Ovary (tissue), 9 donors: Measurements from ENCODE around the gene ZRANB2. TPM values are rescaled to one million over a fixed set of nuclear protein-coding genes. Genes with fewer than 3 reads are reported as not detected.

Source experiments
- DNase-seq, 5 donors: peaks; one replicate each; pipeline ENCODE4 v3.0.0-alpha.2; 2019 to 2020
- H3K27ac ChIP-seq, 2 donors: fragments of 200-600 bp; one replicate each; pipeline versions ENCODE4 v1.5.1 to v1.8.0; 2019 to 2022
- H3K27me3 ChIP-seq: fragments of 200-600 bp; one replicate; pipeline ENCODE4 v1.8.0; 2022
- H3K36me3 ChIP-seq: fragments of 200-600 bp; sonication (generic); one replicate; pipeline ENCODE4 v1.5.1; 2019
- H3K4me1 ChIP-seq: one replicate; pipeline ENCODE4 v1.8.1; 2013; ENCODE audit warnings: mild to moderate bottlenecking, moderate library complexity; ENCODE audit not compliant: insufficient read depth
- H3K4me3 ChIP-seq: fragments of 200-600 bp; sonication (generic); one replicate; pipeline ENCODE4 v1.5.1; 2017
- H3K9me3 ChIP-seq, 2 donors: fragments of 200-600 bp in 1 of 2; sonication (generic) in 1 of 2; one replicate each; pipeline versions ENCODE4 v1.5.1 to v1.8.1; 2013 to 2019; ENCODE audit warnings: mild to moderate bottlenecking in 1 of 2, moderate library complexity in 1 of 2
- CTCF ChIP-seq, 3 donors: fragments of 450-650 bp in 2 of 3; fragments of 200-600 bp in 1 of 3; IDR thresholded peaks; one replicate each; pipeline versions ENCODE4 v1.5.1 to v1.8.0; 2016 to 2022; ENCODE audit warnings: antibody characterized with exemption in 3 of 3, mild to moderate bottlenecking in 1 of 3
- EP300 ChIP-seq: sonication (generic); formaldehyde crosslinking; IDR thresholded peaks from one replicate; pipeline ENCODE4 v1.6.1; 2017; ENCODE audit warnings: antibody characterized with exemption
- POLR2A ChIP-seq: fragments of 450-650 bp; IDR thresholded peaks from one replicate; pipeline ENCODE4 v1.6.1; 2017; ENCODE audit warnings: antibody characterized with exemption, mild to moderate bottlenecking, moderate library complexity
- WGBS, 3 donors: extraction: QIAGEN DNeasy Blood & Tissue Kit in 1 of 3; methylation state at CpG; one replicate each; pipeline versions ENCODE4 v1.1.5 to v1.1.7; 2013 to 2017; 5-methylcytosine and 5-hydroxymethylcytosine counted together
- intact Hi-C, 4 donors: fragments of 100-400 bp; cut with DNase I; formaldehyde crosslinking; loops; one replicate each; pipeline versions ENCODE4 v1.11.0 to v1.15.1; 2022 to 2023
- microRNA counts: library from miRNA; unstranded; fragments of <30 nt; microRNA quantifications from one replicate; lab custom pipeline; 2016
- microRNA-seq, 3 donors: library from miRNA; unstranded; fragments of <30 nt; microRNA quantifications; one replicate each; pipeline versions ENCODE4 to v1.2.0, GENCODE V29; 2019 to 2020
- polyA plus RNA-seq, 2 donors: library from polyadenylated mRNA; stranded (reverse); fragments of 200-250 nt in 1 of 2; fragments of 350-450 nt in 1 of 2; fragmentation: Illumina TruSeq in 1 of 2; extraction: RNeasy Lipid Tissue Mini Kit (QIAGEN cat#74804) in 1 of 2; gene quantifications; one replicate each; pipeline ENCODE4 v1.2.3, GENCODE V29; 2013 to 2014
- small RNA-seq: library from RNA; depleted of rRNA; stranded (forward); fragments of <200 nt; gene quantifications from one replicate; pipeline ENCODE3, GENCODE V24; 2016
- total RNA-seq, 7 donors: library from RNA; depleted of rRNA in 2 of 7; stranded (reverse); fragments of >200 nt in 2 of 7; fragmentation: NEBNext Ultra II Directional in 3 of 7; extraction: Animal tissue kit (Norgen Biotek cat#: 25700) in 3 of 7; gene quantifications; one replicate each; pipeline versions ENCODE4 v1.1.0 to v1.2.4, GENCODE V29; 2016 to 2023
- donor health status: DM: no; HTN: no; CAD: no; lungs with moderate emphysema.
- donor health status: DM: no; HTN: no; CAD: no.
- donor health status: Bipolar disorder and iron deficiency.
- donor health status: DM: yes; HTN: yes; CAD: no.
- donor health status: DM: no; HTN: no; CAD: no.
- donor health status: DM: yes; HTN: yes; CAD: no.

ZRANB2 gene
- total and polyA plus RNA-seq, 9 donors = 53.4 to 109 (median 84.7) TPM

GRCh38 chr1:71015745-71016144 lies 65.1 kb downstream of the ZRANB2 start:
- 88 to 89% (median 88%) methylated on average over 5 of the region's 5 CpGs for WGBS, 3 donors
- intact Hi-C loops = no loop called here
- TF ChIP-seq CTCF (IDR thresholded peaks at IDR 0.05) (no peak), EP300 (no peak), POLR2A (no peak)
- Histone ChIP-seq H3K27ac (no peak overlapping the region), H3K27me3 (no peaks in the 10 kb centered on the region), H3K9me3 (no peaks in the 10 kb centered on the region), H3K4me3 (no peak overlapping the region), H3K36me3 (no peaks in the 10 kb centered on the region), H3K4me1 (no peaks in the 10 kb centered on the region)
- no peak for DNase-seq

GRCh38 chr1:71014178-71014579 lies 66.7 kb downstream of the ZRANB2 start:
- Histone ChIP-seq H3K4me1 (no peaks in the 10 kb centered on the region), H3K27ac (no peak overlapping the region), H3K4me3 (no peak overlapping the region), H3K36me3 (no peaks in the 10 kb centered on the region), H3K27me3 (no peaks in the 10 kb centered on the region), H3K9me3 (no peaks in the 10 kb centered on the region)
- WGBS, 3 donors = 74 to 91% (median 83%) methylated on average over 1 of the region's 1 CpG
- TF ChIP-seq EP300 (no peak), CTCF (IDR thresholded peaks at IDR 0.05) (no peak), POLR2A (no peak)
- no peak for DNase-seq
- intact Hi-C loops = no loop called here

MicroRNAs within 50 kb of the gene (microRNA counts, 767-probe panel; counts per million panel counts)
- 3,235 counts per million, percentile 86 among the panel's probes with 10 or more counts for microRNA hsa-miR-186-5p (lab: Ali Mortazavi, UCI)

Small RNAs within 50 kb of the gene (microRNA-seq; reads per million reads assigned to microRNA genes)
- gene MIR186 = 190 to 393 (median 390) reads per million in 3 donors

Small RNAs within 50 kb of the gene (small RNA-seq; reads per million reads assigned to genes)
- gene MIR186 = 215 reads per million, percentile 93 among the genes with 10 or more reads in this experiment

Other genes starting within 250 kb of the ZRANB2 start
- 1 to 10 TPM in 5 of 7 donors, under 1 TPM in 2; 0.86 to 7.8 (median 3.5) TPM for gene PTGER3, start 33.2 kb downstream of the ZRANB2 start, total RNA-seq
- gene PTGER3, start 33.2 kb downstream of the ZRANB2 start, polyA plus RNA-seq = 1 to 10 TPM; 1.3 to 8.9 TPM